DOHH2 (cell line): ENCODE measurements around the gene PPP3CA.

Experiments used
- H3F3A ChIP-seq: fragments of 200-600 bp; sonication (generic), shearing (Covaris generic); 2 replicates; pipeline ENCODE4 v1.6.0; 2016; ENCODE audit warnings: antibody characterized with exemption, mild to moderate bottlenecking; ENCODE audit not compliant: control insufficient read depth, insufficient read depth
- H3K27ac ChIP-seq: fragments of 200-600 bp; sonication (generic); 2 replicates; pipeline ENCODE4 v1.5.1; 2014; ENCODE audit warnings: low read depth, mild to moderate bottlenecking, low read length, moderate library complexity
- H3K27me3 ChIP-seq: fragments of 200-600 bp; sonication (generic); 2 replicates; pipeline ENCODE4 v1.6.1; 2014; ENCODE audit warnings: mild to moderate bottlenecking, low read length, mixed read lengths; ENCODE audit not compliant: control insufficient read depth
- H3K36me3 ChIP-seq: fragments of 200-600 bp; sonication (generic); 2 replicates; pipeline ENCODE4 v1.6.1; 2014; ENCODE audit warnings: mild to moderate bottlenecking, low read length, moderate library complexity, mixed read lengths; ENCODE audit not compliant: control insufficient read depth
- H3K4me1 ChIP-seq: fragments of 200-600 bp; sonication (generic); 2 replicates; pipeline ENCODE4 v1.6.1; 2014; ENCODE audit warnings: mild to moderate bottlenecking, low read length, mixed read lengths; ENCODE audit not compliant: control insufficient read depth
- H3K4me2 ChIP-seq: fragments of 200-600 bp; sonication (generic); 2 replicates; pipeline ENCODE4 v1.6.0; 2014; ENCODE audit warnings: mild to moderate bottlenecking, low read length, moderate library complexity
- H3K4me3 ChIP-seq: fragments of 200-600 bp; sonication (generic); 2 replicates; pipeline ENCODE4 v1.5.1; 2014; ENCODE audit warnings: mild to moderate bottlenecking, low read length, mixed read lengths
- H3K79me2 ChIP-seq: fragments of 200-600 bp; sonication (generic); 2 replicates; pipeline ENCODE4 v1.6.1; 2014; ENCODE audit warnings: mild to moderate bottlenecking, low read length, mixed read lengths; ENCODE audit not compliant: control insufficient read depth
- H3K9me2 ChIP-seq: fragments of 200-600 bp; sonication (generic); replicated peaks from 2 replicates; pipeline ENCODE4 v1.6.1; 2014; ENCODE audit warnings: mild to moderate bottlenecking, low read length, mixed read lengths; ENCODE audit not compliant: control insufficient read depth
- H3K9me3 ChIP-seq: fragments of 200-600 bp; sonication (generic); 2 replicates; pipeline ENCODE4 v1.6.1; 2014; ENCODE audit warnings: antibody characterized with exemption, low read length, mixed read lengths; ENCODE audit not compliant: control insufficient read depth, insufficient read depth
- H4K20me1 ChIP-seq: fragments of 200-600 bp; sonication (generic); 2 replicates; pipeline ENCODE4 v1.6.0; 2014; ENCODE audit warnings: low read depth, mild to moderate bottlenecking, antibody characterized with exemption, low read length, moderate library complexity; ENCODE audit not compliant: control insufficient read depth, insufficient read depth
- EZH2phosphoT487 ChIP-seq: fragments of 200-600 bp; sonication (generic); IDR thresholded peaks from 2 replicates; pipeline ENCODE4 v1.6.1; 2017; ENCODE audit warnings: borderline replicate concordance, mild to moderate bottlenecking, antibody characterized with exemption, low read length, moderate library complexity, mixed read lengths
- TF ChIP-seq, protein P1 (sequence below): fragments of 200-600 bp; sonication (generic); IDR thresholded peaks from one replicate; pipeline ENCODE4 v1.5.1; 2014; ENCODE audit warnings: antibody characterized with exemption, mild to moderate bottlenecking, low read depth, low read length; ENCODE audit not compliant: poor library complexity, severe bottlenecking

The PPP3CA gene

DNA sequence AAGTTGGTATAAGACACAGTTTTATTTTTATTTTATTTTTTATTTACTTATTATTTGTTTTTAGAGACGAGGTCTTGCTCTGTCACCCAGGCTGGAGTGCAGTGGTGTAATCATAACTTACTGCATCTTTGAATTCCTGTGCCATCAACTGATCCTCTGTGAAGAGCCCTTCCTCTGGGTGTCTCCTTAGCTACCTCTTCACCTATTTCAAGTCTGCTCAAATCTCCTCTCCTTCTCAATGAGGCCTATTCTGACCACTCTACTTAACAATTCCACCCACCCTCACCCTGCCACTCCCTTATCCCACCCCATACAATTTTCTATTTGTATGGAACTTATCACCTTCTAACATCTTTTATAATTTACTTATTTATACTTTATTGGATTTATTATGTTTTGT is 183.4 kb downstream of the PPP3CA start:
- Histone ChIP-seq H3K9me3 (no peaks in the 10 kb centered on the region), H4K20me1 (no peaks in the 10 kb centered on the region), H3K4me1 (peaks cover 4% of the 10 kb centered on the region), H3K27ac (no peak overlapping the region), H3K27me3 (no peaks in the 10 kb centered on the region), H3K36me3 (no peaks in the 10 kb centered on the region), H3F3A (no peaks in the 10 kb centered on the region), H3K4me2 (no peak overlapping the region), H3K9me2 (no peaks in the 10 kb centered on the region), H3K79me2 (no peaks in the 10 kb centered on the region), H3K4me3 (no peak overlapping the region)
- TF ChIP-seq, protein P1, sequence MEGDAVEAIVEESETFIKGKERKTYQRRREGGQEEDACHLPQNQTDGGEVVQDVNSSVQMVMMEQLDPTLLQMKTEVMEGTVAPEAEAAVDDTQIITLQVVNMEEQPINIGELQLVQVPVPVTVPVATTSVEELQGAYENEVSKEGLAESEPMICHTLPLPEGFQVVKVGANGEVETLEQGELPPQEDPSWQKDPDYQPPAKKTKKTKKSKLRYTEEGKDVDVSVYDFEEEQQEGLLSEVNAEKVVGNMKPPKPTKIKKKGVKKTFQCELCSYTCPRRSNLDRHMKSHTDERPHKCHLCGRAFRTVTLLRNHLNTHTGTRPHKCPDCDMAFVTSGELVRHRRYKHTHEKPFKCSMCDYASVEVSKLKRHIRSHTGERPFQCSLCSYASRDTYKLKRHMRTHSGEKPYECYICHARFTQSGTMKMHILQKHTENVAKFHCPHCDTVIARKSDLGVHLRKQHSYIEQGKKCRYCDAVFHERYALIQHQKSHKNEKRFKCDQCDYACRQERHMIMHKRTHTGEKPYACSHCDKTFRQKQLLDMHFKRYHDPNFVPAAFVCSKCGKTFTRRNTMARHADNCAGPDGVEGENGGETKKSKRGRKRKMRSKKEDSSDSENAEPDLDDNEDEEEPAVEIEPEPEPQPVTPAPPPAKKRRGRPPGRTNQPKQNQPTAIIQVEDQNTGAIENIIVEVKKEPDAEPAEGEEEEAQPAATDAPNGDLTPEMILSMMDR = no peak
- no peak for TF ChIP-seq EZH2phosphoT487

DNA sequence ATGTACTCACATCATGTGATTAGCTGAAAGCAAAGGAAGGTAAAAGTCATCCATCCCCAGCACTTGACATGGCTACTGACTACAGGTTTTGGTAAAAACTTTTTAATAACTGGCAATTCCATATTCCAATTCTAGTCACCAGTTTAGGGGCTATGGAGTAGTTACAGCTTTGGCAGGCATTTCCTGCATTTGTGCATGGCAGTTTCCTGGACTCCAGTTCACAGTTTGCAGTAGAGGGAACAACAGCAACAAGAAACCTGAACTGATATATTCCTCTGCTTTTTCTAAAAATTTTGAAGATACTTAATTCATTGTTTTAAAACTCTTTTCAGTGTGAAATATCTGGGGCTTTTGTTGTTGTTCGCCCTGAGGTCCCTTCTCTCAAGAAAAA is 184.3 kb downstream of the PPP3CA start:
- no peaks in the 10 kb centered on the region for H3K9me3 ChIP-seq
- no peak overlapping the region for H3K4me3 ChIP-seq
- no peaks in the 10 kb centered on the region for H3K27me3 ChIP-seq
- TF ChIP-seq, protein P1 = no peak
- no peak for TF ChIP-seq EZH2phosphoT487
- no peaks in the 10 kb centered on the region for H3F3A ChIP-seq
- no peak overlapping the region for H3K27ac ChIP-seq
- no peaks in the 10 kb centered on the region for H3K79me2 ChIP-seq
- H3K9me2 ChIP-seq = no peaks in the 10 kb centered on the region
- H4K20me1 ChIP-seq = no peaks in the 10 kb centered on the region
- H3K4me2 ChIP-seq = no peak overlapping the region
- H3K4me1 ChIP-seq = no peaks in the 10 kb centered on the region
- H3K36me3 ChIP-seq = no peaks in the 10 kb centered on the region

DNA sequence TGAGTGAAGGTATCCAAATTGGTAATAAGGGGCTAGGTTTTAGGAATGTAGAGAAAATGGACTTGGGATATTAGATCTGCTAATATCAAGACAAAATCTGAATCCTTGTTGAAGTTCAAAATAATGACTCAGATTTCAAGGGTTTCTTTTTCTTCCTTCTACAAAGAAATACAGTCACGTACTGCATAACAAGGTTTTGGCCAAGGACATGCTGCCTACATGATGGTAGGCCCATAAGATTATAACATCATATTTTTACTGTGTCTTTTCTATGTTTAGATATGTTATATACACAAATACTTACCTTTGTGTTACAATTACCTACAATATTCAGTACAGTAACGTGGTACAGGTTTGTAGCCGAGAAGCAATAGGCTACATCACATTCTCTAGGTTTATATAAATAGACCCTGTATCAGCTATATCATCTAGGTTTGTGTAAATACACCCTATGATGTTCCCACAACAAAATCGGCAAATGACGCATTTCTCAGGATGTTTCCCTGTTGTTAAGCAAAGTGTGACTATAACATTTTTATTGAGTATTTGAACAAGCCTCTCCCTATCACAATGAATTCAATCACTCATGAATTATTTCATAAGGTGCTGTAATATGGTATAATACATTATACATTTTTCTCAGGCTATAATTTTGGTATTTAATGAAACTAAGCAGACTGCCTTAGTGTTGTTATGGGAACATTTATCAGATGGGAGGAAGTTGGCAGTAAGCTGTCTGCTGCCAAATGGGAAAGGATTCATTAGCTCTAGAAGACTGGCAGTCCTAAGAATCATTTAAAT is 186.3 kb downstream of the PPP3CA start:
- Histone ChIP-seq H3K9me2 (no peaks in the 10 kb centered on the region), H3K36me3 (no peaks in the 10 kb centered on the region), H3F3A (no peaks in the 10 kb centered on the region), H3K4me1 (peaks cover 9% of the 10 kb centered on the region), H3K4me2 (no peak overlapping the region), H4K20me1 (no peaks in the 10 kb centered on the region), H3K9me3 (no peaks in the 10 kb centered on the region), H3K79me2 (no peaks in the 10 kb centered on the region), H3K27ac (no peak overlapping the region), H3K4me3 (no peak overlapping the region), H3K27me3 (no peaks in the 10 kb centered on the region)
- TF ChIP-seq, protein P1 = no peak
- TF ChIP-seq EZH2phosphoT487 = no peak
